Pancreas (tissue), 10 donors: ENCODE results near the gene ALPL. TPM values are rescaled to one million over a fixed set of nuclear protein-coding genes. Genes with fewer than 3 reads are reported as not detected.

ENCODE experiments used
- ATAC-seq, 4 donors: fragments of 200-7000 bp; cut with Tn5 transposase; one replicate each; pipeline versions ENCODE4 v1.8.0 to v1.9.1; 2020; ENCODE audit warnings: mild to moderate bottlenecking in 4 of 4, moderate library complexity in 4 of 4
- DNase-seq, 6 donors: peaks; one replicate each; pipeline ENCODE4 v3.0.0-alpha.2; 2020
- FAIRE-seq: peaks from 2 replicates; lab custom pipeline; 2012; peaks lifted over from hg19 to GRCh38; lab: Jason Lieb, UNC
- H3K27ac ChIP-seq, 4 donors: fragments of 200-600 bp; sonication (generic); 1 replicate in 3 of 4; 2 replicates in 1 of 4; pipeline versions ENCODE4 v1.5.0 to v1.8.0; 2020
- H3K27me3 ChIP-seq, 4 donors: fragments of 200-600 bp; one replicate each; pipeline ENCODE4 v1.8.0; 2021
- H3K36me3 ChIP-seq, 3 donors: fragments of 200-600 bp; sonication (generic) in 1 of 3; one replicate each; pipeline versions ENCODE4 v1.5.0 to v1.8.0; 2020 to 2021
- H3K4me1 ChIP-seq, 3 donors: fragments of 200-600 bp; one replicate each; pipeline ENCODE4 v1.8.0; 2021
- H3K4me3 ChIP-seq, 4 donors: fragments of 200-600 bp; sonication (generic) in 2 of 4; one replicate each; pipeline versions ENCODE4 v1.5.0 to v1.8.0; 2020 to 2021
- H3K9me3 ChIP-seq, 4 donors: fragments of 200-600 bp; one replicate each; pipeline ENCODE4 v1.8.0; 2021
- CTCF ChIP-seq, 4 donors: fragments of 200-600 bp; sonication (generic) in 3 of 4; IDR thresholded peaks; one replicate each; pipeline versions ENCODE4 v1.5.0 to v1.8.0; 2021; ENCODE audit warnings: antibody characterized with exemption in 4 of 4
- WGBS, 2 donors: extraction: QIAGEN DNeasy Blood & Tissue Kit; methylation state at CpG; one replicate each; pipeline ENCODE4 v1.1.7; 2013; 5-methylcytosine and 5-hydroxymethylcytosine counted together
- intact Hi-C, 3 donors: fragments of 100-400 bp; cut with DNase I; formaldehyde crosslinking; loops; one replicate each; pipeline versions ENCODE4 v1.11.1 to v1.14.2; 2022
- polyA plus RNA-seq, 2 donors: library from polyadenylated mRNA; stranded (reverse); fragments of 200-250 nt; gene quantifications; one replicate each; pipeline ENCODE4 v1.2.3, GENCODE V29; 2013
- total RNA-seq, 6 donors: library from RNA; stranded (reverse); fragmentation: NEBNext Ultra II Directional in 4 of 6; extraction: Animal tissue kit (Norgen Biotek cat#: 25700) in 4 of 6; gene quantifications; one replicate each; pipeline versions ENCODE4 v1.2.1 to v1.2.4, GENCODE V29; 2021 to 2023
- donor health status: healthy with polysubstance abuse.
- donor health status: DM: no; HTN: no; CAD: no; lungs with moderate emphysema.
- donor health status: DM: no; HTN: no; CAD: no.
- donor health status: control.
- donor health status: control.
- donor health status: Bipolar disorder and iron deficiency.
- donor health status: DM: yes; HTN: yes; CAD: no.
- donor health status: DM: no; HTN: no; CAD: no.
- donor health status: DM: no; HTN: no; CAD: no.
- donor health status: DM: yes; HTN: yes; CAD: no.

Gene ALPL
- total and polyA plus RNA-seq, 8 donors: 0.63 to 6.7 (median 3.0) TPM

DNA sequence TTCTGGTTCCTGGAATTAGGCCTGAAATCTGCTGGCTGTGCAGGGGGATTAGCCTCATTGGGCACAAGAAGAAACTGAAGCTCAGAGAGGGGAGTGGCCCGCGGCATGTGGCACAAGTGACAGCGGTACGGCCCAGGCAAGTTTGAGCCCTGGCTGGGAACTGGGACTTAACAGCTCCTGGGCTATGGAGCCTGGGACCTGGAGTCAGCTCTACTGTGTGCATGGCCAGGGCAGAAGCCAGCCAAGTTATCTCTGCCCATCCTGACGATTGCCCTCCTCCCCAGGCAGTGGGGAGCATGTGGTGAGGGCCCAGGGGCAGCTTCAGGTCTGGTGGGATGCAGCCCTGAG, 61.3 kb downstream of the ALPL start:
- Histone ChIP-seq H3K4me1 (no peaks in the 10 kb centered on the region), H3K4me3 (no peak overlapping the region), H3K27me3 (no peaks in the 10 kb centered on the region), H3K36me3 (no peaks in the 10 kb centered on the region), H3K9me3 (no peaks in the 10 kb centered on the region), H3K27ac (no peak overlapping the region)
- WGBS, 2 donors: 88 to 90% methylated on average over 5 of the region's 5 CpGs
- DNase-seq (no peak), ATAC-seq (no peak), FAIRE-seq (no peak)
- no peak for TF ChIP-seq CTCF (IDR thresholded peaks at IDR 0.05)
- intact Hi-C loops: loop anchor here in 2 of 3 donors (5.0 to 10.0 kb wide), 3 partner anchors 58 to 196 kb away; partner anchors contain the start of gene ALPL (in 1 of the 2)

- WGBS, 2 donors: 74 to 89% methylated on average over 4 of the region's 4 CpGs
- Histone ChIP-seq H3K27ac (no peak overlapping the region), H3K4me1 (no peaks in the 10 kb centered on the region), H3K36me3 (no peaks in the 10 kb centered on the region), H3K4me3 (no peak overlapping the region), H3K9me3 (no peaks in the 10 kb centered on the region), H3K27me3 (no peaks in the 10 kb centered on the region)
- intact Hi-C loops: loop anchor here in 2 of 3 donors (5.0 to 10.0 kb wide), 3 partner anchors 59 to 196 kb away; partner anchors contain the start of gene ALPL (in 1 of the 2)
- no peak for DNase-seq
- FAIRE-seq: no peak
- no peak for ATAC-seq
- no peak for TF ChIP-seq CTCF (IDR thresholded peaks at IDR 0.05)
These were observed 61.7 kb downstream of the ALPL start for GRCh38 chr1:21570885-21571284.

DNA sequence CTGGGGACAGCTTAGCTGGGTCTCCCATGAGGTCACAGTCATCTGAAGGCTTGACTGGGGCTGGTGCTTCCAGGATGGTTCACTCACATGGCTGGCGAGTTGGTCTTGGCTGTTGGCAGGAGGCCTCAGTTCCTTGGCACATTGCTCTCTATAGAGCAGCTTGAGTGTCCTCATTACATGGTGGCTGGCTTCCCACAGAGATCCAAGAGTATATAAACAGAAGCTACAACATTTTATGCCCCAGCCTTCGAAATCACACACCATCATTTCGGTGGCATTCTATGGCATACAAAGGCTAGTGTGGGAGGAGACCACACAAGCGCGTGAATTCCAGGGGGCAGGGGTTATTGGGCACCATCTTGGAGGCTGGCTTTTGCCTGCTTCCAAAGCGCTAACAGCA, 63.0 kb downstream of the ALPL start:
- Histone ChIP-seq H3K9me3 (no peaks in the 10 kb centered on the region), H3K27ac (no peak overlapping the region), H3K36me3 (no peaks in the 10 kb centered on the region), H3K27me3 (no peaks in the 10 kb centered on the region), H3K4me1 (no peaks in the 10 kb centered on the region), H3K4me3 (no peak overlapping the region)
- intact Hi-C loops: loop anchor here in 2 of 3 donors (5.0 to 10.0 kb wide), 3 partner anchors 60 to 197 kb away; partner anchors contain the start of gene ALPL (in 1 of the 2)
- no peak for ATAC-seq
- DNase-seq: no peak
- 90 to 95% methylated on average over 6 of the region's 6 CpGs for WGBS, 2 donors
- FAIRE-seq: no peak
- no peak for TF ChIP-seq CTCF (IDR thresholded peaks at IDR 0.05)

DNA sequence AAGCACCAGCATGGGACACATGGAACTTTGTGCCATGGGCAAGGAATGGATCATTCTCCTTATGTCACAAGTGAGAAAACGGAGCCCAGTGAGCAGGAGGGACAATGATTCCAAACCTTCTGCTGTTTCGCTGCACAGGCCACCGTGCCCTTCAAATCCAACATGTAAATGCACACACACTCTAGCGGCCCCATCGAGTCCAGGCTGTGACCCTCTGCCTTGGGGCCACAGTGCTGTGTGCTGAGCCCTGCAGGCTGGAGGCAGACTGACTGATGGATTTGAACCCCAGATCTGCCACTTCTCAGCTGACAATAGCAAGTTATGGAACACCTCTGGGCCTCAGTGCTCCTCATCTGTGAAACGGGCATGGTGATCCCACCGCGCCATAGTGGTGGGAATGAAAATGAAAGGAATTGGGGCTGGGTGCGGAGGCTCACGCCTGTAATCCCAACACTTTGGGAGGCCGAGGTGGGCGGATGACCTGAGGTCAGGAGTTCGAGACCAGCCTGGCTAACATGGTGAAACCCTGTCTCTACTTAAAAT, 63.6 kb downstream of the ALPL start:
- 82 to 93% methylated on average over 13 of the region's 13 CpGs for WGBS, 2 donors
- H3K36me3 ChIP-seq: no peaks in the 10 kb centered on the region
- FAIRE-seq (no peak), ATAC-seq (no peak), DNase-seq (no peak)
- no peak overlapping the region for H3K27ac ChIP-seq
- H3K27me3 ChIP-seq: no peaks in the 10 kb centered on the region
- intact Hi-C loops: loop anchor here in 2 of 3 donors (5.0 to 10.0 kb wide), 3 partner anchors 61 to 198 kb away; partner anchors contain the start of gene ALPL (in 1 of the 2)
- H3K4me1 ChIP-seq: no peaks in the 10 kb centered on the region
- no peaks in the 10 kb centered on the region for H3K9me3 ChIP-seq
- TF ChIP-seq CTCF (IDR thresholded peaks at IDR 0.05): no peak
- no peak overlapping the region for H3K4me3 ChIP-seq

- no peaks in the 10 kb centered on the region for H3K27me3 ChIP-seq
- H3K4me1 ChIP-seq: no peaks in the 10 kb centered on the region
- WGBS, 2 donors: 79 to 81% methylated on average over 11 of the region's 11 CpGs
- H3K36me3 ChIP-seq: no peaks in the 10 kb centered on the region
- FAIRE-seq: no peak
- no peak for TF ChIP-seq CTCF (IDR thresholded peaks at IDR 0.05)
- no peak for ATAC-seq
- no peak for DNase-seq
- intact Hi-C loops: loop anchor here in 2 of 3 donors (5.0 to 10.0 kb wide), 3 partner anchors 61 to 199 kb away; partner anchors contain the start of gene ALPL (in 1 of the 2)
- no peaks in the 10 kb centered on the region for H3K9me3 ChIP-seq
- no peak overlapping the region for H3K27ac ChIP-seq
- H3K4me3 ChIP-seq: no peak overlapping the region
These were observed 64.3 kb downstream of the ALPL start for GRCh38 chr1:21573475-21573874.
